Hepatocyte (in vitro differentiated cells): ENCODE results near the gene C19orf85.

Experiments
- CTCF ChIP-seq: fragments of 200-600 bp; sonication (generic); IDR thresholded peaks from 2 replicates; pipeline ENCODE4 v1.5.1; 2016; ENCODE audit warnings: antibody characterized with exemption, mild to moderate bottlenecking; ENCODE audit not compliant: poor library complexity
- EZH2 ChIP-seq: fragments of 200-600 bp; sonication (generic); IDR thresholded peaks from 2 replicates; pipeline ENCODE4 v1.6.1; 2016; ENCODE audit warnings: antibody characterized with exemption, mild to moderate bottlenecking, borderline replicate concordance

- TF ChIP-seq CTCF: no peak
- no peak for TF ChIP-seq EZH2
Observed at GRCh38 chr19:55449469-55449868, 15.1 kb downstream of the C19orf85 start.
